ENCODE results near the gene ZNF827. TPM values are rescaled to one million over a fixed set of nuclear protein-coding genes. Genes with fewer than 3 reads are reported as not detected.

The ZNF827 gene
- total RNA-seq, 1 donor from 2014 or later, result 27.2 TPM

DNA sequence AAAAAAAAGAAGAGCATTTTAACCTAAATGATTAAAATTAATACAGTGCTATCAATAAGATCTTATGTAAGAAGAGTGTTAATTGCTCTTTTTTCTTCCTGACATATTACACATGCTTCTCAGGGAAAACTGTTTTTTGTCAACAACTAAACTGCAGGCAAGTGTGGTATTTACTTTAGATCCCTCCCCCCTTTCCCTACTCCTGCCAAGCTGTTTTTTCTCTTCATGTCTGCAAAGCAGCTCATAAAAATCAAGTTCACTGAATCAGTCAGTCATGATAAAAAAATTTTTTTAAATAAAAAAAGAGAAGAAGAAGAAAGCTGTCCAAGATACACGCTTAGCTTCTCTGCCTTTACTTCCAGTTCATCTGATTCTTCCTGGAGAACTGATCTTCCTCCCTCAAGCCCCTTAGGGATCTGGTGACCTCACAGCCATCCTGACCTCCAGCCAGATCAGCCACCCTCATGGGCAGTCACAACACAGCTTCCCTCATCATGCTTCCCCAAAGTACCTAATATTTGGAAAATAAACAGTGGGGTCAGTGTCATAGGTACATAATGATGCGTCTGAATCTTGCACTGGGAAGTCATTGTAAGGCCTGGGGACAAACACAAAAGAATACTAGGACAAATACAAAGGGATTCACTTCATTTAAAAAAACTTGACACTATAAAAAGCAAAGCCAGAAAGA lies 87.0 kb downstream of the ZNF827 start:
- TF ChIP-seq, protein P1, sequence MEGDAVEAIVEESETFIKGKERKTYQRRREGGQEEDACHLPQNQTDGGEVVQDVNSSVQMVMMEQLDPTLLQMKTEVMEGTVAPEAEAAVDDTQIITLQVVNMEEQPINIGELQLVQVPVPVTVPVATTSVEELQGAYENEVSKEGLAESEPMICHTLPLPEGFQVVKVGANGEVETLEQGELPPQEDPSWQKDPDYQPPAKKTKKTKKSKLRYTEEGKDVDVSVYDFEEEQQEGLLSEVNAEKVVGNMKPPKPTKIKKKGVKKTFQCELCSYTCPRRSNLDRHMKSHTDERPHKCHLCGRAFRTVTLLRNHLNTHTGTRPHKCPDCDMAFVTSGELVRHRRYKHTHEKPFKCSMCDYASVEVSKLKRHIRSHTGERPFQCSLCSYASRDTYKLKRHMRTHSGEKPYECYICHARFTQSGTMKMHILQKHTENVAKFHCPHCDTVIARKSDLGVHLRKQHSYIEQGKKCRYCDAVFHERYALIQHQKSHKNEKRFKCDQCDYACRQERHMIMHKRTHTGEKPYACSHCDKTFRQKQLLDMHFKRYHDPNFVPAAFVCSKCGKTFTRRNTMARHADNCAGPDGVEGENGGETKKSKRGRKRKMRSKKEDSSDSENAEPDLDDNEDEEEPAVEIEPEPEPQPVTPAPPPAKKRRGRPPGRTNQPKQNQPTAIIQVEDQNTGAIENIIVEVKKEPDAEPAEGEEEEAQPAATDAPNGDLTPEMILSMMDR (IDR thresholded peaks at IDR 0.05), result no peak
- H3K36me3 Mint-ChIP-seq (ENCODE audit: low read depth), result peaks cover 22% of the 10 kb centered on the region
- no peaks in the 10 kb centered on the region for H3K4me1 Mint-ChIP-seq
- ChIA-PET CTCF (interaction anchor here (0.7 kb wide), 1 partner anchor 30 kb away, joined by 4 read pairs; no protein-coding TSS in a partner anchor), POLR2A (no interaction called here)
- H3K9me3 Mint-ChIP-seq, result no peaks in the 10 kb centered on the region
- DNase-seq, result no peak
- intact Hi-C loops (cut with micrococcal nuclease), result no loop called here
- H3K27ac Mint-ChIP-seq, result no peak overlapping the region
- H3K4me3 Mint-ChIP-seq, result no peak overlapping the region
- no peaks in the 10 kb centered on the region for H3K27me3 Mint-ChIP-seq
- no peak for ATAC-seq (ENCODE audit: low read depth)

DNA sequence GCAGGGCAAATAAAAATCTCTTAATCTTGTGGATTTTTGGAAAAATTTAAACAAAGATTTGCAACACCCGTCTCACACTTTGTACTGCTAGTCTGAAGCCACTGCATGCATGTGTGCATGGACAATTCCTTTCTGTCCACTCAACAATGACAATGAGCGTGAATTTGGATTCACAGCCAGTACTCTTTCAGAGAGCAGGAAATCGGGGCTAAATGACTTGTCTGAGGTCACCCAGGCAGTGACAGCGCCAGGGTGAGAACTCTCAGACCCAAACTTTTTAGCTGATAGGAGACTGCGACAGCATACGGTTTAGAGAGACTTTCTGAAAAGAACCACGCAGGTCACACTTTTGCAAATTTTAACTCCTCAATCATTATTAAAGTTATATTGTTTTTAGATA lies 90.9 kb downstream of the ZNF827 start:
- TF ChIP-seq, protein P1 (IDR thresholded peaks at IDR 0.05), result no peak
- ATAC-seq (ENCODE audit: low read depth), result no peak
- Mint-ChIP-seq H3K9me3 (no peaks in the 10 kb centered on the region), H3K27ac (no peak overlapping the region), H3K4me3 (no peak overlapping the region), H3K36me3 (ENCODE audit: low read depth) (peaks cover 45% of the 10 kb centered on the region), H3K27me3 (no peaks in the 10 kb centered on the region), H3K4me1 (peaks cover 11% of the 10 kb centered on the region)
- ChIA-PET CTCF (no interaction called here), POLR2A (no interaction called here)
- intact Hi-C loops (cut with micrococcal nuclease), result loop anchor here (10.0 kb wide), 1 partner anchor 327 kb away; the partner anchor contains the start of gene LSM6
- DNase-seq, result no peak

DNA sequence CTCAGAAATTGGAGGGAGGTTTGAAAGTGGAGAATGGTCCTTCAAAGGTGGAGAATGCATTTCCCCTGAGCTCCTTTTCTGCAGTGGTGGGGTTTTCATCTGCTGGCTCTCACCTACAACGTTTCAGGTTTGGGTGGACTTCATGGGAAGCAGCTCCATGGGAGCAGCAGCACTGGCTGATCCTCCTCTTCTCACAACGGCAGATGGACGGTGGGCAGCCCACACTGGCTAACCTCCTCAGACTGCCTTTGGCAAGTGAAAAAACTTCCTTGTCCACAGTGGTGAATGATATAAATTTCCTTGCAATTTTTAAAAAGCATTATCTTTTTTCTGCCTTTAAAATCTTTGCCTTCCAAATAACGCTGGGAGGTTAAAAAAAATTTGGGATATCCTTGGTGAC lies 93.5 kb downstream of the ZNF827 start:
- DNase-seq, result no peak
- Mint-ChIP-seq H3K4me3 (no peak overlapping the region), H3K27me3 (no peaks in the 10 kb centered on the region), H3K4me1 (peaks cover 11% of the 10 kb centered on the region), H3K36me3 (ENCODE audit: low read depth) (peaks cover 60% of the 10 kb centered on the region), H3K9me3 (no peaks in the 10 kb centered on the region), H3K27ac (no peak overlapping the region)
- intact Hi-C loops (cut with micrococcal nuclease), result loop anchor here (10.0 kb wide), 1 partner anchor 330 kb away; the partner anchor contains the start of gene LSM6
- ChIA-PET POLR2A (no interaction called here), CTCF (no interaction called here)
- TF ChIP-seq, protein P1 (IDR thresholded peaks at IDR 0.05), result no peak
- ATAC-seq (ENCODE audit: low read depth), result no peak

DNA sequence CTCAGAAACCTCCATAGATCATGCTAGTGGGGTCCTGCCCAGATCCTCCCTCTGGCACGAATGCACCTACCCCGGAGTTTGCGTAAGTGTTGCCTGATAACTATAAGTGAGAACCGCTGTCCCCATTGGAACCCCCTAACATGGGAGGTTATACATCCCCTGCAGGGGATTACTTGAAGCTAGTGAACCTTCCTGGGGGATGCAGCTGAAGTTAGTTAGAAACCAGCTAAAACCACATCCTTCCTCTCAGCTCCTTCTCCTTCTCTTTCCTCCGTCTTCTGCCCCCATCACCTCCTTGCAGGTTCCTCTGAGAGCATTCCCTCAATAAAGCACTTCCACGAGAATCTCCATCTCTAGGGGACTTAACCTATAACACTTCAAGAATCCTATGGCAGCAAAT lies 95.0 kb downstream of the ZNF827 start:
- intact Hi-C loops (cut with micrococcal nuclease), result loop anchor here (5.0 to 10.0 kb wide), 3 partner anchors 94 to 1254 kb away; partner anchors contain the start of genes LSM6 and ZNF827
- ATAC-seq (ENCODE audit: low read depth), result no peak

DNA sequence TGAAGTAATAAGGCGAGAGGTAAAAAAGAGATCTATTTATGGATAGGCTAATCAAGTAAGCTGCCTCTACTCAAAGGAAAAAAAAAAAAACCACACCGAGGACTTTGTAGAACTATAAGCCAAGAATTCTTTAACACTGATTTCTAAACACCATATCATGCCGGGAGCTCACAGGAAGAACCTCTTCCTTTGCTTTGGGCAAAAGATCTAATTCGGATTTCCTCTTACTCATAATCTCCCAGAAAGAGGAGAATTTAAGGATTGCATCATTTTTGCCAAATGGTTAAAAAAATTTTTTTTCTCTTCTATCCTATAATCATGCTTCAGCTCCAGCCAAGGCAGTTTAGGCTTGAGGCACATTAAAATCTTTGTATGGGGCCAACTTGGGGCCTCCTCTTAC lies 95.5 kb downstream of the ZNF827 start:
- peaks cover 11% of the 10 kb centered on the region for H3K4me1 Mint-ChIP-seq
- no peak overlapping the region for H3K4me3 Mint-ChIP-seq
- ATAC-seq (ENCODE audit: low read depth) (no peak), DNase-seq (no peak)
- intact Hi-C loops (cut with micrococcal nuclease), result loop anchor here (5.0 to 10.0 kb wide), 3 partner anchors 94 to 1254 kb away; partner anchors contain the start of genes LSM6 and ZNF827
- H3K9me3 Mint-ChIP-seq, result no peaks in the 10 kb centered on the region
- peak overlapping the region; percentile 46 for H3K27ac Mint-ChIP-seq
- CTCF ChIA-PET, result no interaction called here
- POLR2A ChIA-PET, result interaction anchor here (0.7 kb wide), 2 partner anchors 48 to 748 kb away, joined by 3 read pairs; no protein-coding TSS in a partner anchor
- H3K36me3 Mint-ChIP-seq (ENCODE audit: low read depth), result peaks cover 57% of the 10 kb centered on the region
- no peaks in the 10 kb centered on the region for H3K27me3 Mint-ChIP-seq
- TF ChIP-seq, protein P1 (IDR thresholded peaks at IDR 0.05), result no peak

More for the DNA sequence above, 95.0 kb downstream of the ZNF827 start:
- peaks cover 59% of the 10 kb centered on the region for H3K36me3 Mint-ChIP-seq (ENCODE audit: low read depth)
- no peaks in the 10 kb centered on the region for H3K27me3 Mint-ChIP-seq
- H3K9me3 Mint-ChIP-seq, result no peaks in the 10 kb centered on the region
- DNase-seq, result no peak
- ChIA-PET POLR2A (interaction anchor here (0.7 kb wide), 2 partner anchors 48 to 748 kb away, joined by 3 read pairs; no protein-coding TSS in a partner anchor), CTCF (no interaction called here)
- H3K27ac Mint-ChIP-seq, result peak overlapping the region; percentile 64
- H3K4me1 Mint-ChIP-seq, result peaks cover 11% of the 10 kb centered on the region
- TF ChIP-seq, protein P1 (IDR thresholded peaks at IDR 0.05), result no peak
- H3K4me3 Mint-ChIP-seq, result no peak overlapping the region

Data from activated B cell treated with CpG ODN at 0.5 μM for 24 hours (primary cell).